ENCODE measurements around the gene OR13G1.

GRCh38 chr1:247716546-247716945 is 37.0 kb upstream of the OR13G1 start, which contains the start of gene OR6F1:
- TF ChIP-seq CTCF (IDR thresholded peaks at IDR 0.05): no peak
- TF ChIP-seq EP300 (IDR thresholded peaks at IDR 0.05): no peak
